ENCODE data around the gene YAP1.

The YAP1 gene

DNA sequence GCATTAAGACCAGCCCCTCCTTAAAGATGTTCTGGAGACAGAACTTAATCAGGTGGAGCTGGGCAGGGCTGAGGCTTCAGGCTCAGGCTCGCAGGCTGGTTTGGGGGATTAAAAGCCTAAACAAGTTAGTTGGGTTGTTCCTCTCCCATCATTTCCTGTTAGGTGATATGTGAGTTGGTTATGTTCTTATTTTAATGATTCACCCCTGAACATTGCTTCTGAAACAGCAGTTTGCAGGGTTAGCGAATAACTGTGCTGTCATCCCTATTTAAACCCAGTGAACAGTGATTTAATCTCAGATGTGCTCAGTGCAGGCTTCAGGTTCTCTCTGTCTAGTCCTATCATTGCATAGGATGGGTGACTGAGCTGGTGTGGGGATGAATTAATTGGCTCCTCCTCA, 159.7 kb downstream of the YAP1 start:
- peak; percentile 94 for FAIRE-seq
- DNase-seq (ENCODE audit: insufficient read length, low spot score), result peak; percentile 60

DNA sequence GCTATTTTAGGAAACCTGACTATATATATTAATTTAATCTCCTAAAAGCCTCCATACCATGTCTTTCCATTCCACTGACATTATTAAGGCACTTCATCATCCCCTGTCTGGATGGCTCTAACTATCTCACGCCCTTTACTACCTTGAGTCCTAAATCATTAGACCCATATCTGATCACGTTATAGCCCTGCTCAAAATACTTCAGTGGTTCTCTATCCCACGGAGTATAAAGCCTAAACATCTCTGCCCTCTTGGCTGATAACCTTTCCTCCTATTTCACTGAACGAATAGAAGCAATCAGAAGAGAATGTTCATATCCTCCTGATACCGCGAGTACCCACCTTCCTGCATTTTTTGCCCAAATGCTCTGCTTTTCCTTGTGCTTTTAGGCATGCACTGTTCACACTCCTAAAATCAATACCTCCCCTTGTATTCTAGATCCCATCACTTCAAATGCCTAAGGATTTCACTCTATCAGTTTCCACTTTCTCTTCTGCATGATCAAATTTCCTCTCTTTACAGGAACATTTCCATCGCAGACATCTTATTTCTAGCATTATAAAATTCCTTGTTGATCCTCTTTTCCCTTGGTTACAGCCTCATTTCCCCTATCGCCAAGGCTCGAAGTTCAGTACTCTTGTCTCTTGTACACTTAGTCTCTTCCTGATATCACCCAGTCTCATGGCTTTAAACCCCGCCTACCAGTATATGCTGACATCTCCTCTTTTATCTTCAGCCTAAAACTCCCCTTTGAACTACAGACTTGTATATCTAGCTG, 162.0 kb downstream of the YAP1 start:
- DNase-seq (ENCODE audit: insufficient read length, low spot score), result no peak
- peak; percentile 70 for FAIRE-seq

DNA sequence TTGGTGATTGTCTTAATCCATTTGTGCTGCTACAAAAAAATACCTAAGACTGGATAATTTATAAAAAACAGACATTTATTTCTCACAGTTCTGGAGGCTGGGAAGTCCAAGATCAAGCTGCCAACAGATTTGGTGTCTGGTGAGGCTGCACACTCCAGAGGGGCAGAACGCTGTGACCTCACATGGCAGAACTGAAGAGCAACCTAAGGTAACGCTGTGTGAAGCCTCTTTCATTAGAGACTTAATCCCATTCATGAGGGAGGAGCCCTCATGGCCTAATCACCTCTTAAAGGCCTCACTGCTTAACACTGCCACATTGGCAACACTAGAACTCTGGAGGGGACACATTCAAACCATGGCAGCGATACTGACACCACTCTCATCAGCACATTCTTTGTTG, 164.4 kb downstream of the YAP1 start:
- peak; percentile 26 for FAIRE-seq
- no peak for DNase-seq (ENCODE audit: insufficient read length, low spot score)

DNA sequence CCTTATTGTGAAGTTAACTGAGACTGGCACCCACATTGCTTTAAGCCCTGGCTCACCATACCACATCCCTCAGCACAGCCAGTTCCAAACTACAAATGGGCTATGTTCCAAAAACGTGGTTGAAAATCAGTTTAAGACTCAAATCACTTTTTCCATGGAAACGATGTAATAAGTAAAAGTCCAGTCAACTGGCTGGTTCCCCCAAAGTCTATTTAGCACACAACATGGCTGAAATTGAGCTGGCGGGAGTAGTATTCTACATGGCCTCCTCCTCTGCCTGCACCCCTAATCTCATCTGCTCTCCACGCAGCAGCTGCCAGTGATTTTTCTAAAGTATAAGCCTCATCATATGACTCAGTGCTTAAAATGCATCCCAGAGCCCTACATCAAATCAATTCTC, 166.1 kb downstream of the YAP1 start:
- FAIRE-seq (no peak), DNase-seq (ENCODE audit: insufficient read length, low spot score) (no peak)

DNA sequence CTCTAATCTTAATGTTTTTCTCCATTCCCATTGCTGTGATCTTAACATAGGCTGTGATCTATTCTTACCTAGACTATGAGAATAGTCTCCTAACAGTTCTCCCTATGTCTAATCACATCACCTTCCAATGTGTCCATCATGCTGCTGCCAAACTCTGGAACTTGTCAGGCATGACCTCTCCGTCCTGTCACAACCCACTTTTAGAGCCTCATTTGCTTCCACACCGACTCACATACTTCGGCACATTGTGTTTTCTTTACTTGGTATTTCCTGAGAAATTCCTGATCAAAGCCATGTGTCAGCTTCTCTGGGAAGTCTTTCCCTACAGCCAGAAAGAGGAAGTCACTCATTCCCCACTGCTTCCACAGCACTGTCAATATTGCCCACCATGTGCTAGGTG, 166.5 kb downstream of the YAP1 start:
- DNase-seq (ENCODE audit: insufficient read length, low spot score) (no peak), FAIRE-seq (peak; percentile 77)

DNA sequence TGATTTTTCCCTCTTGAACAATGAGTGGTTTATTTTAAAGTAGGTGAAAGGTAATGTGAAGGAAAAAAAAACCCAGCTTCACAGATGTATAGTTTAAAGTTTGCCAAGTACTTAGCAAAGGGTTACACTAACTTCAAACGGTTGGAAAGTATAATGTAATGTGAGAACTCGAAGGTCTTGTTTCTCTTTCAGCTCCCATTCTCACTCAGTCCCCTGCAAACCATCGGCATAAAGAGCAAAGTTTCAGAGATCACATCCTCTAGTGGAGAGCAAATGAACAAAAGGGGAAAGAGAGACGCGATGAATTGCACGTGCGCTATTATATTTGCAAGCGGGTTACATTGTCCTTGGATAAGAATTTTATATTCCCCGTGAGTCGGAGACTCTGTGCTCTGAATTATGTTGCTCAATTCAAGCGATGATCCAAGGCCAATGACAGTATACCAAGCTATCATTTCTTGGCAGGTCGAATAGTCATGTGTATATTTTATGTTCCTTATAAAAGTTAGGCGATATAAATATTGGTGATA, 169.5 kb downstream of the YAP1 start:
- FAIRE-seq (peak; percentile 51), DNase-seq (ENCODE audit: insufficient read length, low spot score) (peak; percentile 67)

DNA sequence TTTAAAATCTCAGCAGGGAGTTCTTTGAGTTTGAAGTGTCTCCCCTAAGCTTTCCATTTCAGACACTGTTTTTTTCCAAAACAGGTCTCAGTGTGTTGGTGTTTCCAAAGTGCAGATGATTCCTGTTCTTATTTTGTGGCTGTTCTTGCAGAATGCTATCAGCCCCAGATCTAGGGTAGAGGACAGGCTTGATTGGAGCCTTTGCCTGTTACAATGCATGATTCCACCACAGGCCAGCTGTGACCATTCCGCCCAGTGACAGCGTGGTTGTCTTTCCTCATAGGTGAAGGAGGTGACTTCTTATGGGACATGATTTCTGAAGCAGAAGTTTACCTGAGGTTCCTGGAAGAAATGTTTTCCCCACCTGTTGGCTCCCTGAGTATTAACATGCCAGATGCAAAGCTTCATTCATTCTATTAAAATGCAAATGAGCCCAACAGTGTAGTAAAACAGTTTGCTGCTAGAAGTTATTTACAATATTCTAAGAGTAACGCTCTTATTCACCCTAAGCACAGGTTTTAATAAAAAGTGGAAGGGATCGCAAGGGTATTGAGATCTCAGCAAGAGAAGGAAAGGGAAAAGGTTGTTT, 170.1 kb downstream of the YAP1 start:
- FAIRE-seq, result peak; percentile 28

More for the DNA sequence above, 170.1 kb downstream of the YAP1 start:
- DNase-seq (ENCODE audit: insufficient read length, low spot score), result no peak
